Skin epidermis (tissue), 12 donors: ENCODE data around the gene DLEC1.
"Not testable (repeated sequence)": the region's sequence is repeated elsewhere in the genome, so short reads cannot be mapped to it uniquely, and the experiment has no call there.

Experiments
- H3K27ac ChIP-seq, 21 experiments: fragments of 200-600 bp; sonication (generic) in 11 of 21; one replicate each; pipeline ENCODE4 v1.5.0; 2020; ENCODE audit warnings: mild to moderate bottlenecking in 3 of 21, inconsistent platforms in 2 of 21, moderate library complexity in 2 of 21
- H3K4me3 ChIP-seq, 7 experiments: fragments of 200-600 bp; sonication (generic) in 2 of 7; one replicate each; pipeline ENCODE4 v1.5.0; 2020; ENCODE audit warnings: inconsistent platforms in 2 of 7, mild to moderate bottlenecking in 2 of 7, moderate library complexity in 1 of 7

DLEC1 gene

GRCh38 chr3:38031022-38031994, 7.7 kb upstream of the DLEC1 start:
- Histone ChIP-seq H3K27ac (peak overlapping the region in 19 of 21 experiments; percentile 53 to 93 (median 78)), H3K4me3 (no peak overlapping the region)

- Histone ChIP-seq H3K4me3 (no peak overlapping the region), H3K27ac (peak overlapping the region in 4 of 21 experiments; percentile 76 to 93 (median 84))
These were observed 6.6 kb upstream of the DLEC1 start for GRCh38 chr3:38032328-38032865.

GRCh38 chr3:38033586-38033985, 5.4 kb upstream of the DLEC1 start:
- H3K4me3 ChIP-seq: not testable (repeated sequence)

GRCh38 chr3:38034335-38034734, 4.7 kb upstream of the DLEC1 start:
- not testable (repeated sequence) for H3K27ac ChIP-seq, H3K4me3 ChIP-seq

More at GRCh38 chr3:38033586-38033985, 5.4 kb upstream of the DLEC1 start:
- H3K27ac ChIP-seq: not testable (repeated sequence)

GRCh38 chr3:38036286-38036685, 2.7 kb upstream of the DLEC1 start:
- no peak overlapping the region for H3K4me3 ChIP-seq
- no peak overlapping the region for H3K27ac ChIP-seq

GRCh38 chr3:38036906-38037305, 2.1 kb upstream of the DLEC1 start:
- Histone ChIP-seq H3K27ac (no peak overlapping the region), H3K4me3 (no peak overlapping the region)

- Histone ChIP-seq H3K4me3 (peak overlapping the region in 1 of 7 experiments; percentile 26), H3K27ac (peak overlapping the region in 8 of 21 experiments; percentile 1 to 77 (median 46))
These were observed 529 bp upstream of the DLEC1 start for GRCh38 chr3:38038447-38038911.

- peak overlapping the region in 5 of 7 experiments; percentile 23 to 51 (median 43) for H3K4me3 ChIP-seq
- peak overlapping the region in 4 of 21 experiments; percentile 2 to 72 (median 44) for H3K27ac ChIP-seq
These were observed 872 bp downstream of the DLEC1 start for GRCh38 chr3:38039899-38040261.

GRCh38 chr3:38040401-38040800, 1.4 kb downstream of the DLEC1 start:
- Histone ChIP-seq H3K27ac (peak overlapping the region in 2 of 21 experiments; percentile 2 to 72), H3K4me3 (no peak overlapping the region)

- H3K27ac ChIP-seq: no peak overlapping the region
- no peak overlapping the region for H3K4me3 ChIP-seq
These were observed 4.5 kb downstream of the DLEC1 start for GRCh38 chr3:38043486-38043885.

GRCh38 chr3:38046027-38046426, 7.0 kb downstream of the DLEC1 start:
- H3K4me3 ChIP-seq: no peak overlapping the region
- no peak overlapping the region for H3K27ac ChIP-seq

GRCh38 chr3:38046821-38047220, 7.8 kb downstream of the DLEC1 start:
- no peak overlapping the region for H3K27ac ChIP-seq
- H3K4me3 ChIP-seq: no peak overlapping the region

GRCh38 chr3:38047896-38048295, 8.9 kb downstream of the DLEC1 start:
- Histone ChIP-seq H3K4me3 (no peak overlapping the region), H3K27ac (no peak overlapping the region)

- no peak overlapping the region for H3K27ac ChIP-seq
- H3K4me3 ChIP-seq: no peak overlapping the region
These were observed 10.5 kb downstream of the DLEC1 start for GRCh38 chr3:38049358-38050126.

- H3K27ac ChIP-seq: no peak overlapping the region
- H3K4me3 ChIP-seq: no peak overlapping the region
These were observed 12.1 kb downstream of the DLEC1 start for GRCh38 chr3:38051131-38051530.

GRCh38 chr3:38053286-38053685, 14.3 kb downstream of the DLEC1 start:
- not testable (repeated sequence) for H3K27ac ChIP-seq, H3K4me3 ChIP-seq

- H3K27ac ChIP-seq: not testable (repeated sequence)
These were observed 14.9 kb downstream of the DLEC1 start for GRCh38 chr3:38053813-38054498.

GRCh38 chr3:38054499-38055001, 15.5 kb downstream of the DLEC1 start:
- H3K27ac ChIP-seq: no peak overlapping the region
- no peak overlapping the region for H3K4me3 ChIP-seq

More at GRCh38 chr3:38053813-38054498, 14.9 kb downstream of the DLEC1 start:
- H3K4me3 ChIP-seq: not testable (repeated sequence)

- no peak overlapping the region for H3K27ac ChIP-seq
- no peak overlapping the region for H3K4me3 ChIP-seq
These were observed 20.1 kb downstream of the DLEC1 start for GRCh38 chr3:38059148-38059547.
